NB4 (cell line): ENCODE measurements around the gene CT45A3.
"Not testable (repeated sequence)": the region's sequence is repeated elsewhere in the genome, so short reads cannot be mapped to it uniquely, and the experiment has no call there.

ENCODE experiments used
- DNase-seq: peaks from one replicate; pipeline ENCODE4 v3.0.0; 2010; ENCODE audit warnings: low read depth
- H3K4me3 ChIP-seq: one replicate; pipeline ENCODE4 v1.5.1; 2011; ENCODE audit warnings: mild to moderate bottlenecking, low read depth, low read length, moderate library complexity
- TF ChIP-seq, protein P1 (sequence below): IDR thresholded peaks from one replicate; pipeline ENCODE4 v1.5.1; 2012; ENCODE audit warnings: low read depth, low read length

Gene CT45A3

GRCh38 chrX:135713183-135713689, 54.8 kb downstream of the CT45A3 start, which contains the start of gene CT45A1:
TSS of gene CT45A1 (plus strand) at chrX:135713639. CDS start at chrX:135718941, 5,302 bp downstream.
- H3K4me3 ChIP-seq = not testable (repeated sequence)
- peak; percentile 31 for DNase-seq
- TF ChIP-seq, protein P1, sequence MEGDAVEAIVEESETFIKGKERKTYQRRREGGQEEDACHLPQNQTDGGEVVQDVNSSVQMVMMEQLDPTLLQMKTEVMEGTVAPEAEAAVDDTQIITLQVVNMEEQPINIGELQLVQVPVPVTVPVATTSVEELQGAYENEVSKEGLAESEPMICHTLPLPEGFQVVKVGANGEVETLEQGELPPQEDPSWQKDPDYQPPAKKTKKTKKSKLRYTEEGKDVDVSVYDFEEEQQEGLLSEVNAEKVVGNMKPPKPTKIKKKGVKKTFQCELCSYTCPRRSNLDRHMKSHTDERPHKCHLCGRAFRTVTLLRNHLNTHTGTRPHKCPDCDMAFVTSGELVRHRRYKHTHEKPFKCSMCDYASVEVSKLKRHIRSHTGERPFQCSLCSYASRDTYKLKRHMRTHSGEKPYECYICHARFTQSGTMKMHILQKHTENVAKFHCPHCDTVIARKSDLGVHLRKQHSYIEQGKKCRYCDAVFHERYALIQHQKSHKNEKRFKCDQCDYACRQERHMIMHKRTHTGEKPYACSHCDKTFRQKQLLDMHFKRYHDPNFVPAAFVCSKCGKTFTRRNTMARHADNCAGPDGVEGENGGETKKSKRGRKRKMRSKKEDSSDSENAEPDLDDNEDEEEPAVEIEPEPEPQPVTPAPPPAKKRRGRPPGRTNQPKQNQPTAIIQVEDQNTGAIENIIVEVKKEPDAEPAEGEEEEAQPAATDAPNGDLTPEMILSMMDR = peak; percentile 27
